GM18511 (cell line): ENCODE results near the gene ERAS.

ENCODE experiments used
- ATAC-seq: cut with Tn5 transposase; IDR thresholded peaks from one replicate; pipeline ENCODE4 v1.9.1; 2021; ENCODE audit warnings: mild to moderate bottlenecking, moderate library complexity; ENCODE audit not compliant: unreplicated experiment

Gene ERAS

GRCh38 chrX:48826135-48826875, at the start of gene ERAS:
ERAS (plus strand) TSS chrX:48826513; CDS start chrX:48829124, 2,611 bp downstream.
- no peak for ATAC-seq

GRCh38 chrX:48776818-48777439, 49.4 kb upstream of the ERAS start:
- ATAC-seq, result no peak

- no peak for ATAC-seq
Measured at GRCh38 chrX:48779399-48779798, 46.9 kb upstream of the ERAS start.

GRCh38 chrX:48781705-48782104, 44.6 kb upstream of the ERAS start:
- no peak for ATAC-seq

GRCh38 chrX:48782216-48782615, 44.1 kb upstream of the ERAS start:
- ATAC-seq, result no peak

GRCh38 chrX:48782795-48783194, 43.5 kb upstream of the ERAS start:
- ATAC-seq, result no peak

- ATAC-seq, result no peak
Measured at GRCh38 chrX:48784726-48785125, 41.6 kb upstream of the ERAS start.

GRCh38 chrX:48785186-48785539, 41.1 kb upstream of the ERAS start:
- no peak for ATAC-seq

GRCh38 chrX:48785540-48786214, 40.6 kb upstream of the ERAS start:
- no peak for ATAC-seq

- ATAC-seq, result no peak
Measured at GRCh38 chrX:48786341-48786800, 39.9 kb upstream of the ERAS start, which contains the start of gene GATA1. GATA1 (plus strand) TSS chrX:48786590; CDS start chrX:48791110, 4,520 bp downstream.

- ATAC-seq, result no peak
Measured at GRCh38 chrX:48786825-48787504, 39.3 kb upstream of the ERAS start.

- ATAC-seq, result no peak
Measured at GRCh38 chrX:48787505-48788443, 38.5 kb upstream of the ERAS start.

- no peak for ATAC-seq
Measured at GRCh38 chrX:48789366-48790220, 36.7 kb upstream of the ERAS start.

GRCh38 chrX:48790477-48790876, 35.8 kb upstream of the ERAS start:
- ATAC-seq, result no peak

GRCh38 chrX:48791063-48791820, 35.1 kb upstream of the ERAS start:
- ATAC-seq, result no peak

GRCh38 chrX:48792219-48792618, 34.1 kb upstream of the ERAS start:
- no peak for ATAC-seq

- no peak for ATAC-seq
Measured at GRCh38 chrX:48793935-48794334, 32.4 kb upstream of the ERAS start.

GRCh38 chrX:48794340-48794910, 31.9 kb upstream of the ERAS start:
- ATAC-seq, result no peak
